MM.1S (cell line): ENCODE data around the gene PTPRF.

ENCODE experiments used
- DNase-seq: peaks from one replicate; pipeline ENCODE4 v3.0.0-alpha.2; 2015
- H2AFZ ChIP-seq: fragments of 300-600 bp; sonication (generic); 2 replicates; pipeline ENCODE4 v1.6.0; 2016; ENCODE audit warnings: antibody characterized with exemption, low read length
- H3F3A ChIP-seq: fragments of 300-600 bp; sonication (generic); 2 replicates; pipeline ENCODE4 v1.6.1; 2016; ENCODE audit warnings: mild to moderate bottlenecking, antibody characterized with exemption, low read length, moderate library complexity, mixed read lengths; ENCODE audit not compliant: insufficient read depth
- H3K27ac ChIP-seq: fragments of 300-600 bp; sonication (generic); 2 replicates; pipeline ENCODE4 v1.5.1; 2016; ENCODE audit warnings: mild to moderate bottlenecking, low read length
- H3K27me3 ChIP-seq: fragments of 300-600 bp; sonication (generic); replicated peaks from 2 replicates; pipeline ENCODE4 v1.6.0; 2016; ENCODE audit warnings: low read length; ENCODE audit not compliant: insufficient read depth
- H3K36me3 ChIP-seq: fragments of 300-600 bp; sonication (generic); replicated peaks from 2 replicates; pipeline ENCODE4 v1.6.1; 2016; ENCODE audit warnings: mild to moderate bottlenecking, low read length, mixed read lengths; ENCODE audit not compliant: insufficient read depth
- H3K4me1 ChIP-seq: fragments of 300-600 bp; sonication (generic); 2 replicates; pipeline ENCODE4 v1.6.1; 2016; ENCODE audit warnings: low read length, mixed read lengths
- H3K4me2 ChIP-seq: fragments of 300-600 bp; sonication (generic); 2 replicates; pipeline ENCODE4 v1.6.0; 2016; ENCODE audit warnings: low read depth, low read length
- H3K4me3 ChIP-seq: fragments of 300-600 bp; sonication (generic); 2 replicates; pipeline ENCODE4 v1.5.1; 2016; ENCODE audit warnings: low read length, mixed read lengths
- H3K79me2 ChIP-seq: fragments of 300-600 bp; sonication (generic); 2 replicates; pipeline ENCODE4 v1.6.1; 2016; ENCODE audit warnings: mixed run types, low read length, mixed read lengths
- H3K9ac ChIP-seq: fragments of 300-600 bp; sonication (generic); 2 replicates; pipeline ENCODE4 v1.6.1; 2016; ENCODE audit warnings: low read length, mixed read lengths
- H3K9me2 ChIP-seq: fragments of 300-600 bp; sonication (generic); replicated peaks from 2 replicates; pipeline ENCODE4 v1.6.1; 2016; ENCODE audit warnings: mild to moderate bottlenecking, low read length, mixed read lengths; ENCODE audit not compliant: insufficient read depth
- H3K9me3 ChIP-seq: fragments of 300-600 bp; sonication (generic); replicated peaks from 2 replicates; pipeline ENCODE4 v1.6.1; 2016; ENCODE audit warnings: mild to moderate bottlenecking, low read length, mixed read lengths; ENCODE audit not compliant: insufficient read depth
- H4K20me1 ChIP-seq: fragments of 300-600 bp; sonication (generic); 2 replicates; pipeline ENCODE4 v1.6.1; 2016; ENCODE audit warnings: mild to moderate bottlenecking, low read length, moderate library complexity, mixed read lengths; ENCODE audit not compliant: insufficient read depth
- EZH2 ChIP-seq: fragments of 300-600 bp; sonication (generic); optimal IDR thresholded peaks from 2 replicates; pipeline ENCODE3; 2017; ENCODE audit warnings: low read depth, mild to moderate bottlenecking, antibody characterized with exemption, low read length, mixed read lengths
- EZH2phosphoT487 ChIP-seq: fragments of 300-600 bp; sonication (generic); IDR thresholded peaks from 2 replicates; pipeline ENCODE4 v1.6.1; 2018; ENCODE audit warnings: antibody characterized with exemption, low read length
- TF ChIP-seq, protein P1 (sequence below): fragments of 300-600 bp; sonication (generic); IDR thresholded peaks from 2 replicates; pipeline ENCODE4 v1.5.1; 2016; ENCODE audit warnings: antibody characterized with exemption, low read length, mixed read lengths

The PTPRF gene

DNA sequence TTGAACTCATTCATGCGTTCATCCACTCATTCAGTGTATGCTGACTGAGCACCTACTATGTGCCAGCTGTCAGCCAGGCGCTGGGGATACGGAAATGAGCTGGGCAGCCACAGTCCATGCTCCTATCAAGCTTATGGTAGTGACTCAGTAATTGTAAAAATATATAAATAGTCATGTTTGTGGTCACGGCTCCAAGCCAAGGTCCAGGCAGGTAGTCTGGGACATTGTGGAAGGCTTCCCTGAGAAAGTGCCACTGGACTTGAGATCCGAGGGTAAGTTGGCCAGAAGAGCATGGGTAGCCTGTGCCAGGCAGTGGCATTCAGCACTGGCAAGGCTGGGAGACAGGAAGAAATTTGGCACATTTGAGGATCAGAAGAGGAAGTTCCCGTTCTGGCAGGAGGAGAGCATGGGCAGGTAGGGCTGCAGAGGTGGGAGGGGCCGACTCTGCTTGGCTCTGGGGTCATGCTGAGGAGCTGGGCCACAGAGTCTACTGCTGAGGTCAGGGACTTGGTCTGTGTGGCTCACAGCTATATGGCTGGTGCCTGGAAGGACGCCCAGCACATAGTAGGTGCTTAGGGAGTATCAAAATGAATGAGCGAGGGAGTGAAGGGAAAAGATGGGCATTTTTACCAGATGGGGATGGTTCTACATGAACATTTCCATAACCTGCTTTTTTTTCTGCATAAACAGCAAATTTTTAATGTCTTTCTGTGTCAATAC is 6.9 kb downstream of the PTPRF start:
- Histone ChIP-seq H3K79me2 (no peaks in the 10 kb centered on the region), H3K9me3 (no peaks in the 10 kb centered on the region), H3K4me2 (no peak overlapping the region), H3F3A (no peaks in the 10 kb centered on the region), H3K9me2 (no peaks in the 10 kb centered on the region), H3K27ac (no peak overlapping the region), H4K20me1 (no peaks in the 10 kb centered on the region), H3K4me3 (no peak overlapping the region), H3K4me1 (no peaks in the 10 kb centered on the region), H3K27me3 (no peaks in the 10 kb centered on the region; the same call in 1 of the 2 replicates), H2AFZ (no peak overlapping the region), H3K9ac (no peak overlapping the region), H3K36me3 (no peaks in the 10 kb centered on the region)
- DNase-seq: no peak
- no peak for TF ChIP-seq EZH2
- TF ChIP-seq EZH2phosphoT487: no peak
- TF ChIP-seq, protein P1, sequence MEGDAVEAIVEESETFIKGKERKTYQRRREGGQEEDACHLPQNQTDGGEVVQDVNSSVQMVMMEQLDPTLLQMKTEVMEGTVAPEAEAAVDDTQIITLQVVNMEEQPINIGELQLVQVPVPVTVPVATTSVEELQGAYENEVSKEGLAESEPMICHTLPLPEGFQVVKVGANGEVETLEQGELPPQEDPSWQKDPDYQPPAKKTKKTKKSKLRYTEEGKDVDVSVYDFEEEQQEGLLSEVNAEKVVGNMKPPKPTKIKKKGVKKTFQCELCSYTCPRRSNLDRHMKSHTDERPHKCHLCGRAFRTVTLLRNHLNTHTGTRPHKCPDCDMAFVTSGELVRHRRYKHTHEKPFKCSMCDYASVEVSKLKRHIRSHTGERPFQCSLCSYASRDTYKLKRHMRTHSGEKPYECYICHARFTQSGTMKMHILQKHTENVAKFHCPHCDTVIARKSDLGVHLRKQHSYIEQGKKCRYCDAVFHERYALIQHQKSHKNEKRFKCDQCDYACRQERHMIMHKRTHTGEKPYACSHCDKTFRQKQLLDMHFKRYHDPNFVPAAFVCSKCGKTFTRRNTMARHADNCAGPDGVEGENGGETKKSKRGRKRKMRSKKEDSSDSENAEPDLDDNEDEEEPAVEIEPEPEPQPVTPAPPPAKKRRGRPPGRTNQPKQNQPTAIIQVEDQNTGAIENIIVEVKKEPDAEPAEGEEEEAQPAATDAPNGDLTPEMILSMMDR: no peak

GRCh38 chr1:43538143-43538487 is 7.4 kb downstream of the PTPRF start:
- no peaks in the 10 kb centered on the region for H3K79me2 ChIP-seq
- no peak overlapping the region for H3K4me3 ChIP-seq
- H3K4me1 ChIP-seq: no peaks in the 10 kb centered on the region
- H3K9me3 ChIP-seq: no peaks in the 10 kb centered on the region
- H3K9me2 ChIP-seq: no peaks in the 10 kb centered on the region
- no peak overlapping the region for H3K27ac ChIP-seq
- H3K36me3 ChIP-seq: no peaks in the 10 kb centered on the region
- TF ChIP-seq, protein P1: no peak
- no peak for TF ChIP-seq EZH2phosphoT487
- TF ChIP-seq EZH2: no peak
- no peak overlapping the region for H2AFZ ChIP-seq
- DNase-seq: no peak
- H3K9ac ChIP-seq: no peak overlapping the region
- H3F3A ChIP-seq: no peaks in the 10 kb centered on the region
- H4K20me1 ChIP-seq: no peaks in the 10 kb centered on the region
- no peak overlapping the region for H3K4me2 ChIP-seq
- no peaks in the 10 kb centered on the region; the same call in 1 of the 2 replicates for H3K27me3 ChIP-seq

DNA sequence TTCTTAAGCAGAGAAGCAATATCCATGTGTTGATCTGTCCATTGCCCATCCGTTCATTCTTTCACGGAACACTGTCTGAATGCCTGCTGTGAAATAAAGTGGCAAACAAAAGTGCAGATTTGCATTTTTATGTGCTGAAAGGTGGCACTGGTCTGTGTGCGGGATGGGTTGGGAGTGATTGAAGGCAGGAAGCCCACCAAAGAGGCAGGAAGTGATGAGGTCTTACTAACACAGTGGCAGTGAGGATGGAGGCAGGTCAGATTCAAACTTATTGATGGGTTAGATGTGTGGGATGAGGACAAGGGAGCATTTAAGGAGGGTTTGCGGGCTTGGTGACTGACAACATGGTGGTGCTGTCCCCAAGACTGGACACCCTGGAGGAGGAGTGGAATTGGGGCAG is 8.3 kb downstream of the PTPRF start:
- H4K20me1 ChIP-seq: no peaks in the 10 kb centered on the region
- no peak overlapping the region for H3K27ac ChIP-seq
- no peaks in the 10 kb centered on the region for H3K36me3 ChIP-seq
- TF ChIP-seq EZH2 (no peak), EZH2phosphoT487 (no peak)
- TF ChIP-seq, protein P1: no peak
- H3K9me2 ChIP-seq: no peaks in the 10 kb centered on the region
- no peaks in the 10 kb centered on the region for H3F3A ChIP-seq
- no peaks in the 10 kb centered on the region for H3K4me1 ChIP-seq
- H3K79me2 ChIP-seq: no peaks in the 10 kb centered on the region
- no peak for DNase-seq
- no peak overlapping the region for H3K4me3 ChIP-seq
- H3K9ac ChIP-seq: no peak overlapping the region
- H3K9me3 ChIP-seq: no peaks in the 10 kb centered on the region
- no peaks in the 10 kb centered on the region for H3K27me3 ChIP-seq
- no peak overlapping the region for H2AFZ ChIP-seq
- H3K4me2 ChIP-seq: no peak overlapping the region
